K562 (cell line): ENCODE measurements around the gene PAPOLB.

ENCODE experiments used
- ADNP ChIP-seq: fragments of 200-800 bp; sonication (Bioruptor generic); IDR thresholded peaks from 2 replicates; pipeline ENCODE4 v1.6.1; 2016; ENCODE audit warnings: missing genetic modification characterization, missing compliant biosample characterization
- JUNB ChIP-seq: fragments of 450-650 bp; formaldehyde crosslinking; conservative IDR thresholded peaks from 2 replicates; pipeline ENCODE4 v1.4.0; 2020; ENCODE audit warnings: mild to moderate bottlenecking
- KLF16 ChIP-seq: IDR thresholded peaks from 2 replicates; pipeline ENCODE4 v1.6.1; 2016; ENCODE audit warnings: antibody characterized with exemption
- NONO ChIP-seq, 2 experiments: fragments of 200-400 bp in 1 of 2; fragments of 450-650 bp in 1 of 2; formaldehyde crosslinking in 1 of 2; IDR thresholded peaks; 2 replicates each; pipeline ENCODE4 v1.6.1; 2017; ENCODE audit warnings: low read depth in 2 of 2, mild to moderate bottlenecking in 2 of 2, moderate library complexity in 2 of 2, low read length in 1 of 2
- NR1H2 ChIP-seq: sonication (generic); formaldehyde crosslinking; IDR thresholded peaks from 2 replicates; pipeline ENCODE4 v1.4.0; 2020; ENCODE audit warnings: mild to moderate bottlenecking, missing genetic modification reagents
- POLR2A ChIP-seq: fragments of 450-650 bp; conservative IDR thresholded peaks from 2 replicates; pipeline ENCODE4 v1.6.1; 2016
- SMARCC2 ChIP-seq: fragments of 450-650 bp; IDR thresholded peaks from 2 replicates; pipeline ENCODE4 v1.6.1; 2017; ENCODE audit warnings: antibody characterized with exemption, moderate library complexity, mild to moderate bottlenecking, low read depth
- SRSF7 ChIP-seq: fragments of 200-400 bp; formaldehyde crosslinking; optimal IDR thresholded peaks from 2 replicates; pipeline ENCODE3; 2017; ENCODE audit warnings: mild to moderate bottlenecking, low read depth, low read length
- ZSCAN29 ChIP-seq: fragments of 450-650 bp; IDR thresholded peaks from 2 replicates; pipeline ENCODE4 v1.6.1; 2017
- TF ChIP-seq, protein P1 (sequence below), 3 experiments: IDR thresholded peaks in 2 of 3; conservative IDR thresholded peaks in 1 of 3; 2 replicates each; pipeline ENCODE4 v1.5.1; 2011 to 2012; ENCODE audit warnings: low read length in 3 of 3, mild to moderate bottlenecking in 3 of 3, control low read depth in 2 of 3, improper control_type of control experiment in 1 of 3, inconsistent platforms in 1 of 3, low read depth in 1 of 3, mixed read lengths in 1 of 3, moderate library complexity in 1 of 3; ENCODE audit not compliant: insufficient read depth in 2 of 3
- TF ChIP-seq, protein P2 (sequence below), 2 experiments: fragments of 450-650 bp in 1 of 2; sonication (generic) in 1 of 2; formaldehyde crosslinking; conservative IDR thresholded peaks; 2 replicates each; pipeline versions ENCODE4 v1.4.0 to v1.8.1; 2020 to 2022; ENCODE audit warnings: mild to moderate bottlenecking in 1 of 2, missing genetic modification reagents in 1 of 2

DNA sequence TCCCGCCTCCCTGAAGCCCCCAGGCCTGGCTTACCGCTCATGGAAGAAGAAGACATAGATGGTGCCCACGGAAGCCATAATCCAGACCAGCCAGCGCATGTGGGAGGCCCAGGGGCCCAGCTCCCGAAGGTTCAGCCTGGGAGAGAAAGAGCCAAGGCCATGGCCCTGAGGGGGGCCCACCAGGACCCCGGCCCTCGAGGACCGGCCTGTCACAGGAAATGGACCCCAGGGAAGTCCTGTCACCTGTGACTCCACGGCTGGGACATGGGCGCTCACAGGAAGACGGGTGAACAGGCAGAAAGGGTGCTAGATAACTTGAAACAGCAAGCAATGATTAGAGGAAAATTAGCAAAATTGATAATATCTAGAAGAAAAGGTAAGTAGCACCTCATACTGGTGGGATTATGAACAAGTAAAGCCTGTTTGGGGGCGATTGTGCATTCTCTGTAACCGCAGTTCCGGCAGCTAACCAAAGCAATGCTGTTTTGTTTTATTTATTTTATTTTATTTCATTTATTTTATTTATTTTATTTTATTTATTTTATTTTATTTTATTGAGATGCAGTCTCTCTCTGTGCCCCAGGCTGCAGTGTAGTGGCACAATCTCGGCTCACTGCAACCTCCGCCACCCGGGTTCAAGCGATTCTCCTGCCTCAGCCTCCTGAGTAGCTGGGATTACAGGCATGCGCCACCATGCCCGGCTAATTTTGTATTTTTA lies 49.4 kb upstream of the PAPOLB start:
- TF ChIP-seq SRSF7 (no peak), JUNB (CRISPR knock-in tag) (no peak), ZSCAN29 (no peak), NONO (IDR thresholded peaks at IDR 0.05; ENCODE audit: low read depth in 2 of 2, low read length in 1 of 2) (no peak), POLR2A (no peak), KLF16 (no peak), NR1H2 (CRISPR knock-in tag) (no peak), SMARCC2 (no peak), ADNP (tag) (no peak)
- TF ChIP-seq, protein P1, sequence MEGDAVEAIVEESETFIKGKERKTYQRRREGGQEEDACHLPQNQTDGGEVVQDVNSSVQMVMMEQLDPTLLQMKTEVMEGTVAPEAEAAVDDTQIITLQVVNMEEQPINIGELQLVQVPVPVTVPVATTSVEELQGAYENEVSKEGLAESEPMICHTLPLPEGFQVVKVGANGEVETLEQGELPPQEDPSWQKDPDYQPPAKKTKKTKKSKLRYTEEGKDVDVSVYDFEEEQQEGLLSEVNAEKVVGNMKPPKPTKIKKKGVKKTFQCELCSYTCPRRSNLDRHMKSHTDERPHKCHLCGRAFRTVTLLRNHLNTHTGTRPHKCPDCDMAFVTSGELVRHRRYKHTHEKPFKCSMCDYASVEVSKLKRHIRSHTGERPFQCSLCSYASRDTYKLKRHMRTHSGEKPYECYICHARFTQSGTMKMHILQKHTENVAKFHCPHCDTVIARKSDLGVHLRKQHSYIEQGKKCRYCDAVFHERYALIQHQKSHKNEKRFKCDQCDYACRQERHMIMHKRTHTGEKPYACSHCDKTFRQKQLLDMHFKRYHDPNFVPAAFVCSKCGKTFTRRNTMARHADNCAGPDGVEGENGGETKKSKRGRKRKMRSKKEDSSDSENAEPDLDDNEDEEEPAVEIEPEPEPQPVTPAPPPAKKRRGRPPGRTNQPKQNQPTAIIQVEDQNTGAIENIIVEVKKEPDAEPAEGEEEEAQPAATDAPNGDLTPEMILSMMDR (IDR thresholded peaks at IDR 0.05 in 2 of 3, conservative IDR thresholded peaks at IDR 0.05 in 1 of 3; ENCODE audit: insufficient read depth in 2 of 3, low read depth in 1 of 3, low read length in 3 of 3), result no peak
- TF ChIP-seq, protein P2, sequence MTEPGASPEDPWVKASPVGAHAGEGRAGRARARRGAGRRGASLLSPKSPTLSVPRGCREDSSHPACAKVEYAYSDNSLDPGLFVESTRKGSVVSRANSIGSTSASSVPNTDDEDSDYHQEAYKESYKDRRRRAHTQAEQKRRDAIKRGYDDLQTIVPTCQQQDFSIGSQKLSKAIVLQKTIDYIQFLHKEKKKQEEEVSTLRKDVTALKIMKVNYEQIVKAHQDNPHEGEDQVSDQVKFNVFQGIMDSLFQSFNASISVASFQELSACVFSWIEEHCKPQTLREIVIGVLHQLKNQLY (CRISPR knock-in tag; conservative IDR thresholded peaks at IDR 0.05), result no peak
